ENCODE data around the gene ABLIM1. TPM values are rescaled to one million over a fixed set of nuclear protein-coding genes. Genes with fewer than 3 reads are reported as not detected.
A peak's percentile ranks its signal among the peaks of the same experiment; 100 is the strongest.

ABLIM1 gene
- total RNA-seq, 4 donors from 2014 or later, result 75.2 to 172 (median 110) TPM

DNA sequence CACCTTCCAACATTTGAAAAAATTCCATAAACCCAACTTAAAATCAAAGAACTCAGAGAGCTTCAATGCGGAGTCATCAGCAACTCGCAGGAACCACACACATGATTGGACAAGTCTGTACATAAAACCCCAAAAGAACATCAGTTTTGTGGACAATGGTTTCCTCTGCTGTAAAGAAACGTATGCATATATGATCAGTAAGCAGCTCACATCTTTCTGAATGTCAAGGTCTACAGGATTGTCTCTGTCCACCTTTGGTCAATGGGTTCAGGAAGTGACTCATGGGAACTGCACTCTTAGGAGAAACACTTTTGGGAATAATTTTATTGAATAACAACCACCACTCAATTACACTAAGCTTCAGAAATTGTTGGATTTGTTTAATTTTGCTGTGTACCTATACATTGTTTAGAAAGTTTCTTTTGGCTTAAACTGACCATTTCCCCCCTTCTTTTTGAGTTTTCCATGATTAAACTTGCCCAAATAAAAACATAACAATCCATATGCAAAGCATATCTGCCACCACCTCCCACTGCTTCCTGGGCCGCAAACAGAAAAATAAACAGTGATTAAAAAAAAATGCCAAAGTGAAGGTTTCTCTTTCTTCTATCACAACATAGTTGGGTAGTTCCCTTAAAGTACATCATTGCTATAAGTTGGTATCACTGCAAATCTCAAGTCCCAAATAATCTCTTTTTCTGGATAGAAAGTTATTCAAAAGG lies 226.5 kb downstream of the ABLIM1 start:
- H3K9me3 ChIP-seq, result no peaks in the 10 kb centered on the region
- WGBS, 2 donors (ENCODE audit: low coverage in 1 of 2), result 83 to 93% methylated on average over 2 to 4 of the region's 4 CpGs
- no peak overlapping the region for H3K27ac ChIP-seq
- peaks cover 0 to 36% of the 10 kb centered on the region in 2 donors for H3K36me3 ChIP-seq
- H3K4me1 ChIP-seq, result peaks cover 0 to 15% (median 5%) of the 10 kb centered on the region in 3 donors
- H3K27me3 ChIP-seq, result no peaks in the 10 kb centered on the region
- TF ChIP-seq EP300 (IDR thresholded peaks at IDR 0.05), result no peak
- no peak for TF ChIP-seq POLR2A (IDR thresholded peaks at IDR 0.05)
- TF ChIP-seq, protein P1, sequence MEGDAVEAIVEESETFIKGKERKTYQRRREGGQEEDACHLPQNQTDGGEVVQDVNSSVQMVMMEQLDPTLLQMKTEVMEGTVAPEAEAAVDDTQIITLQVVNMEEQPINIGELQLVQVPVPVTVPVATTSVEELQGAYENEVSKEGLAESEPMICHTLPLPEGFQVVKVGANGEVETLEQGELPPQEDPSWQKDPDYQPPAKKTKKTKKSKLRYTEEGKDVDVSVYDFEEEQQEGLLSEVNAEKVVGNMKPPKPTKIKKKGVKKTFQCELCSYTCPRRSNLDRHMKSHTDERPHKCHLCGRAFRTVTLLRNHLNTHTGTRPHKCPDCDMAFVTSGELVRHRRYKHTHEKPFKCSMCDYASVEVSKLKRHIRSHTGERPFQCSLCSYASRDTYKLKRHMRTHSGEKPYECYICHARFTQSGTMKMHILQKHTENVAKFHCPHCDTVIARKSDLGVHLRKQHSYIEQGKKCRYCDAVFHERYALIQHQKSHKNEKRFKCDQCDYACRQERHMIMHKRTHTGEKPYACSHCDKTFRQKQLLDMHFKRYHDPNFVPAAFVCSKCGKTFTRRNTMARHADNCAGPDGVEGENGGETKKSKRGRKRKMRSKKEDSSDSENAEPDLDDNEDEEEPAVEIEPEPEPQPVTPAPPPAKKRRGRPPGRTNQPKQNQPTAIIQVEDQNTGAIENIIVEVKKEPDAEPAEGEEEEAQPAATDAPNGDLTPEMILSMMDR (IDR thresholded peaks at IDR 0.05), result no peak
- no peak for TF ChIP-seq POLR2AphosphoS5 (IDR thresholded peaks at IDR 0.05)
- no peak for ATAC-seq
- no peak overlapping the region for H3K4me3 ChIP-seq

DNA sequence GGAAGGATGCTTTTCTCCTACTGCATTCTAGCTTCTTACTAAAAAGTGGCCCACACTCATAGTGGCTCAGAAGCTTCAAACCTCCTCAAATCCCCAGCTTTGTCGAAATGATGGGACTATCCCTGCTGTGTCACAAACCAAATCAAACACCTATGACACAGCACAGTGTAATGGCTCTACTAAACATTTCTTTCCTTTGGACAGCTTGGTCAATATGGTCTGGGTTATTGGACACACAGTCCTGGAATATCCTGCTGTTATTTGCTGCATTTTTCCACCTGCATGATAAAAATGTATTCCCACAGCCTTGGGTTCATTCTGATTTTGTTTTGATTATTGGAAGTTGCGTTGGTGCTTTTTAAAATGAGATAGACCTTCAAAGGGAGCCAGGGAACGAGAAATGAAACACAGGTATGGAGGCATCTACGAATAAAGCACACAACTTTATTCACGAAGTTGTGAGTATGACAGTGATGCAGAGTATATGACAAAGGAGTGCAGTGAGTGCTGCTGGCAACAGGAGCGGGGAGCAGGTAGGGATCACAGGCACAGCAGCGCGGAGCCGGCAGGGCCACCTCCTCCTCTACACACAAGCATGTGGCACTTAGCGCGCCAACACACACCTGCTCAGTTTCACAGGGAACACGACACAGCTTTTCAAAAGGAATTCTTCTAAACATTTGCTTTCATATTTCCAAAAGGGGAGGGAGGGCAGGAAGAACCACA lies 227.2 kb downstream of the ABLIM1 start:
- Histone ChIP-seq H3K4me3 (no peak overlapping the region), H3K27ac (no peak overlapping the region), H3K27me3 (no peaks in the 10 kb centered on the region), H3K9me3 (no peaks in the 10 kb centered on the region), H3K4me1 (peaks cover 0 to 21% (median 5%) of the 10 kb centered on the region in 3 donors), H3K36me3 (peaks cover 0 to 29% of the 10 kb centered on the region in 2 donors)
- 97 to 100% methylated on average over 1 to 10 of the region's 12 CpGs for WGBS, 2 donors (ENCODE audit: low coverage in 1 of 2)
- no peak for TF ChIP-seq EP300 (IDR thresholded peaks at IDR 0.05)
- TF ChIP-seq, protein P1 (IDR thresholded peaks at IDR 0.05), result no peak
- no peak for TF ChIP-seq POLR2A (IDR thresholded peaks at IDR 0.05)
- TF ChIP-seq POLR2AphosphoS5 (IDR thresholded peaks at IDR 0.05), result no peak
- no peak for ATAC-seq

DNA sequence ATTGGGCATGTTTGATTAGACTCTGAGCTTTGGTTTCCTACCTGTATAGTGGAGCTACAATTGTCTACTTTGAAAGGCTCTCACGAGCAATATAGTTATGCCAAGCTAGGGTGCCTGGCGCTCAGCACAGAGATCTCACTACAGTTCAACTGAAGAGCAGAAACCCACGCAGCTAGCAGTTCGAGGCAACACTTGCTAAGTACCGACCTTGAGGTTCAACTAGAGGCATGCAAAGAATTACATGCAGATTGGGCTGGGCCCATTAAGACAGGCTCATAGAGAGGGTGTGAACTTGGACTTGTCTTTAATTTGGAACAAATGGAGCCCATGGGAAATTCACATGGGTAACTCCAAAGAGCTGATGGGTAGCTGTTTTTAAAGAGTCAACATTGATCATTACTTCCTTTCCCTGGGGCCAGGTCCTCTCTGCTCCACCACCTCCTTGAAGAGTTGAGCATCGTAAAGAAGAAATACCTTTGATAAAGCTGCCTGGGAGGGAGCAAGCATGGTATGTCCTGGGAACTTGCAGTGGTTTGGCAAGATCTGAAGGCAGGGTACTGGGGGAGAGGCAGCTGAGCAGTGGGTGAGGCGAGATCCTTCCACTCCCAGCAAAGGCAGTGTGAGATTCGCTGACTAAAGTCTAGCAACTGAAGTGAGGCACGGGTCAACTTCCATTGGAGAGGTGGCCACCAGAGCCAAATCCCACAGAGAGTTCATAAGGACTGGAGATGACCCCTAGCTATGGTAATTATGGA lies 228.3 kb downstream of the ABLIM1 start:
- Histone ChIP-seq H3K9me3 (no peaks in the 10 kb centered on the region), H3K27ac (no peak overlapping the region), H3K27me3 (no peaks in the 10 kb centered on the region), H3K4me3 (no peak overlapping the region), H3K4me1 (peaks cover 0 to 22% (median 5%) of the 10 kb centered on the region in 3 donors), H3K36me3 (peaks cover 0 to 18% of the 10 kb centered on the region in 2 donors)
- TF ChIP-seq POLR2AphosphoS5 (IDR thresholded peaks at IDR 0.05), result peak; percentile 1
- no peak for TF ChIP-seq EP300 (IDR thresholded peaks at IDR 0.05)
- no peak for TF ChIP-seq POLR2A (IDR thresholded peaks at IDR 0.05)
- TF ChIP-seq, protein P1 (IDR thresholded peaks at IDR 0.05), result no peak
- no peak for ATAC-seq
- WGBS, 2 donors (ENCODE audit: low coverage in 1 of 2), result 68 to 88% methylated on average over 3 to 8 of the region's 9 CpGs

DNA sequence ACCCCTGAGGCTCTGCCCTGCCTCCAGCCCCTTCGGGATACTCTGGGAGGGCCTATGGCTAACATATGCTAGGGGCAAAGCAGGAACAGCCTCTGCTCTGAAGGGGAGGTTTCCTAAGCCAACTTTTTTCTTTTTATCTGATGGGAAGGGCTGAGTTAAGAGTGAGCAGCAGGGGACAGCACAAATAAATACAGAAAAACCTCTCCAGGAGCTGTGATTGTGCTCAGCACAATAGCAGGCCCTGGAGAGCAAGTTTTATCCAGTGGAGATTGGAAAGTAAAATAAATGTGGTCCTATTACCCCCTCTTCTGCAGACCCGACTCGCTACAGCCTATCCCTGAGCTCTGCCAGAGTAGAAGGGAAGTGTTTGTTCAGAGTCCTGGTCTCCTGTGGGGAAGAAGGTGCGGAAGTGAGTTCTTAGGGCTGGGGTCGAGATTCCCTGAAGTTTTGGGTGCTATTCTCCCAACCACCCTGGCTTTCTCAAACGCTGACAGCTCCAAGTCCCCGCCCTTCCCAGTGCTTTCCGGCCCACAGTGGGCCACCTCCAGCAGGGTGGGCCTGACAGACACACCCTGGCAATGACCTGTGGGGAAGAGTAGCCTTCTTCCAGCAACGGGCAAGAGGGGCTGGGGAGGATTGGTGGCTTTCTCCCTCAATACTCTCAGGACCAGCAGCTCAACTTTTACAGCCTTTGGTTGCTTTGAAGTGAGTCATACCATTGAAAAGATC lies 230.8 kb downstream of the ABLIM1 start:
- peaks cover 0 to 22% (median 5%) of the 10 kb centered on the region in 3 donors for H3K4me1 ChIP-seq
- H3K4me3 ChIP-seq, result no peak overlapping the region
- no peak for ATAC-seq
- peaks cover 0 to 5% of the 10 kb centered on the region in 2 donors for H3K36me3 ChIP-seq
- H3K27me3 ChIP-seq, result no peaks in the 10 kb centered on the region
- no peaks in the 10 kb centered on the region for H3K9me3 ChIP-seq
- peak overlapping the region in 3 of 4 donors; percentile 35 to 51 (median 38) for H3K27ac ChIP-seq
- TF ChIP-seq POLR2AphosphoS5 (IDR thresholded peaks at IDR 0.05), result no peak
- no peak for TF ChIP-seq POLR2A (IDR thresholded peaks at IDR 0.05)
- TF ChIP-seq, protein P1 (IDR thresholded peaks at IDR 0.05), result peak in 1 of 4 experiments; percentile 30
- 51 to 79% methylated on average over 2 to 5 of the region's 9 CpGs for WGBS, 2 donors (ENCODE audit: low coverage in 1 of 2)
